HG02943 (cell line): ENCODE measurements around the gene ZFP1.
"Not testable (repeated sequence)": the region's sequence is repeated elsewhere in the genome, so short reads cannot be mapped to it uniquely, and the experiment has no call there.

ENCODE experiments used
- ATAC-seq: cut with Tn5 transposase; IDR thresholded peaks from one replicate; pipeline ENCODE4 v1.9.1; 2021; ENCODE audit warnings: mild to moderate bottlenecking, low read depth, moderate library complexity; ENCODE audit not compliant: unreplicated experiment

The ZFP1 gene

DNA sequence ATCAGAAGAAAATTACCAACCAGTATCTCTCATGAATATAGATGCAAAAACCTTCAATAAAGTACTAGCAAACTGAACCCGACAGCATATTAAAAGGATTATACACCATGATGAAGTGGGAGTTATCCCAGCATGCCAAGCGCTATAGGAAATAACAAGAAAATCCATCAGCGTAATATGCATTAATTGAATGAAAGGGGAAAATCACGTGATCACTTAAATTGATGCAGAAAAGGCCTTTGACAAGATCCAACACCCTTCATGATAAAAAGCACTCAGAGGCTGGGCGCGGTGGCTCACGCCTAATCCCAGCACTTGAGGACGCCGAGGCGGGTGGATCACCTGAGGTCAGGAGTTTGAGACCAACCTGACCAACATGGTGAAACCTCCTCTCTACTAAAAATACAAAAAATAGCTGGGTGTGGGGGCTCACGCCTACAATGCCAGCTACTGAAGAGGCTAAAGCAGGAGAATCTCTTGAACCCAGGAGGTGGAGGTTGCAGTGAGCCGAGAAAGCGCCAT is 53.8 kb downstream of the ZFP1 start:
- ATAC-seq, result no peak

- no peak for ATAC-seq
Observed at GRCh38 chr16:75203096-75203495, 54.8 kb downstream of the ZFP1 start.

DNA sequence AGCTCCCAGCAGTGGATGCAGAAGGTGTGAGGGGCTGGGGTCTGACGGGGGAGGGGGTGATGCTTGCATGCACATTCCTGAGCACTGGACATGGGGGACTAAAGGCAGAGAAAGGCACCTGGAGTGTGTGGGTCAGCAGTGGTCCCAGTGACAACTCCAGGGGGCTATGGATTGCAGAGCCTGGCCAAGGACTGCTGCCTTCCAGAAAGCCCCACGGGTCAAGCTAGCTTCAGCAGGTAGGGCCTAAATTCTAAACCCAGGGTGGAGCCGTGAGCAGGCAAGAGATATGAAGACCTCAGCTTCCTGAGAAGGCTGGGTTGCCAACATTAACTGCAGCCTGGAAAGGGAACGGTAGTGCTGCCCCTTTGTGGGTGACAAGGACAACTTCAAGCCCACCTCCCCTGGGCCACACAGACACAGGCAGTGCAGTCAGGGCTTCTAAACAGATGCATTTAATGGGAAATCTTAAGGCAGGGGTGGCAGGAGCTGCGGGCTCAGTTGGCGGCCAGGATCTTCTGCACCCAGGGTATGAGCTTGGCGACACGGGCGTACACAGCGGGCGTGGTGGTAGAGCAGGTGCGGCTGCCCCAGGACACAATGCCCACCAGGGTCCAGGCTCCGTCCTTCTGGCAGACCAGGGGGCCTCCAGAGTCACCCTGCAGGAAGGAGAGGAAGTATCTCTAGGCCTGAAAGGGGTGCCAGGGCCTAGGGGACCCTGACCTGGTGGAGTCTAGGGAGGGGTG is 55.5 kb downstream of the ZFP1 start:
- no peak for ATAC-seq

DNA sequence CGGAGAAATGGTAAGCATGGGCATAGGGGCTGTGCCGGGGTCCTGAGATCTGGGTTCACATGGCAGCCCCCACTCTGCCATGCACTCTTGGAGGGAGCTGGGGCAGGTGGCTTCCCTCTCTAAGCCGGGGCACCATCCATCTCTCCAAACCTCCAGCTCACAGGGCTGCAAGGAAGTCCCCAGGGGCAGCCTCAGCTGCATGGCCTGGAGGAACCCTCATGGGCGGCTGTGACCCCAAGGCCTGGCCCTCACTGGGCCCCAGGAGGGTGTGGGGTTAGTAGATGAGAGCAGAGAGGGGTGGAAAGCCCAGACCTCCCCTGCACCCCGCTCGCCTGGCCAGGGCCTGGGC is 56.1 kb downstream of the ZFP1 start:
- no peak for ATAC-seq

DNA sequence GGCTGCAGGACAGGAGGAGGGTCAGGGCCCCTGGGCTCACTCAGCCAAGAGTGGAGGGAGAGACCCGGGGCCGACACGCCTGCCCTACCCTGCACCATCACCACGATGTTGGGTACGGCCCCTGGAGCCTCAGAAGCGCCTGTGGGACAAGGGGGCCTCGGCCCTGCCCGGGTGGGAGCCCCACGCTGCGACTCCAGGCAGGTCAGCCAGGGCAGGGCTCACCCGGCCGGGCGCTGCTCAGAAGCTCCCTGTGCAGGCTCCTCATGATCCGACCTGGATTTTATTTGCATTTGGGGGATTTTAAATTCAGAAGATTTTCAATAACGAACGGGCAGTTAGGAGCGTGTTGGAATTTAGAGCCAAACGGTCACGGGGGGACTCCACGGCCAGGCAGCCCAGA is 56.6 kb downstream of the ZFP1 start:
- ATAC-seq, result not testable (repeated sequence)

DNA sequence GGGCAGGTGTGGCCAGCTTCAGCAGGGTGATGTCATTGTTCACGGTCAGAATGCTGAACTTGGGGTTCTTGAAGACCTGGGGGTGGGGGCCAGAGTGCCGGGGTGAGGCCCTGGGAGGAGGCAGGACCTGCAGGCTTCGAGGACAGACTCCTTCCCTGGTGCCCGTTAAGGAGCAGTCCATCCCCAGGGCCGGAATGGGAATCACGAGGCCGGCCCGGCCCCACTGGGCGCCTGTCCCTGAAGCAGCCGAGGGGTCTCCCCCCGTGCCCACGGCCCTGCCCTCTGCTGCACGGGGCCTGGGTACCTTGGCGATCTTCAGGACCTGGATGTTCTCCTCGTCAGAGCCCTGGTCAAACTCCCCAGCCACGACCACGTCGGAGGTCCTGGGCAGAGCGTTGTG is 57.1 kb downstream of the ZFP1 start:
- not testable (repeated sequence) for ATAC-seq

DNA sequence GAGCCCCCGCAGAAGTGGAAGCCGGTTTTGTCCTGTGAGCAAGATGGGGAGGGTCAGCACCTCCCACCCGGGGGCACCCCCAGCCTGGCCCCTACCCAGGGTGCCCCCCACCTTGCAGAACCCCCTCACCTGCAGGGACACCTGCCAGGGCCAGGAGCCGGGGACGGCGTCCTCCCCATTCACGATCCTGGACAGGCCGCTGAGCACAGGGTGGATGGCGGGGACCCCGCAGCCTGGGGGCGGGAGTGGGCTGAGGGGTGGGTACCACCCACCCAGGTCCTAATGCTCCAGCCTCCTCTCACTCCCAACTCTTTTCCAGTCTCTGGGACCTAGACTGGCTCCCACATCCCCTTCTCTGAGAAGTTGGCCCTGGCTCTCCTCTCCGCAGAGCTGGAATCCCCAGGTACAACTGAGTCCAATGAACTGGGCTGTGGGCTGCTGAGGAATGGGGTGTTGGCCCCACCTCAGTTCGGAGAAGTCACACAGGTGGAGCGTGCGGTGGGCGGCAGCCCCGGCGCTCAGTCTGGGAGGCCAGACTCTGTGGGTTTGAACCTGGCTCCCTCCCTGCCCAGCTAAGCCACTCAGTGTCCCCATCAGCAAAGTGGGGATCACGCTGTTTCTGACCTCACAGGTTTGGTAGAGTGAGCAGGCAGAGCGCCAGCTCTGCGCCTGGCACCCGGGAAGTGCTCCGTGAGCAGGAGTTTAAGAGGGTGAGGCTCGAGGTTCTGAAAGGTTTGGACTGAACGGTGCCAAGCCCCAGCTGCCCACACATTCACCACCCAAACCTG is 57.8 kb downstream of the ZFP1 start:
- not testable (repeated sequence) for ATAC-seq

GRCh38 chr16:75206749-75207451 is 58.6 kb downstream of the ZFP1 start, which contains the start of gene CTRB2:
TSS of gene CTRB2 (minus strand) at chr16:75207161. CDS start at chr16:75207141, 20 bp downstream.
- no peak for ATAC-seq

GRCh38 chr16:75207831-75208230 is 59.5 kb downstream of the ZFP1 start:
- no peak for ATAC-seq

- no peak for ATAC-seq
Observed at GRCh38 chr16:75208242-75208825, 60.0 kb downstream of the ZFP1 start.

DNA sequence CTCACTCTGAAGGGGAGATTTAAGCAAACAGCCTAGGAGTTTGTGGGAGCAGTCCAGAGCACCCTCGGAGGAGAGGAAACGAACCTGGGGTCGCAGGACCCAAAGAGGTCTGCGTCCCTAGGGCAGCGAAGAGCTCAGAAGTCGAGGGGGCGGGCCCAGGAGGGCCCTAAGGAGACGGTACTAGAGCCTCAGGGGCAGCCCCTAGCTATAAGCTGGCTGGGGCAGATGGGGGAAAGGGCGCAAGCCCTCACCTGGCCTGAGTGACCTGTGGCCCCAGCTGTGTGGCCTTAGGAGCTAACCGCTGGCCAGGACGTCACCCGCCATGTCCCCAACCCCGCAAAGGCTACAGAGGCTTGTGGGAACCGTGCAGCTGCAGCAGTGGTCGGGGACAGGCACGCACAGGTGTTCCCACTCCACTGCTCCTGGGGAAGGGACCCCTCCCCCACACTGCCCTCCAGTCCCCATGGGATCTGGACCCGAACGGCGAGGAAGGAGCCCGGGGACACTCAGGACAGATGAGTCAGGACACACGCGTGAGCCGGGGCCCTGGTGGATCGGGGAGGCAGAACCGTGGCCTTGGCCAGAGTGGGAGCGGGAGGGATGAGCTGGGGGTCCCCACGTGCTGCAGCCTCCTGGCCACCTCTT is 60.7 kb downstream of the ZFP1 start:
- no peak for ATAC-seq

GRCh38 chr16:75209514-75209913 is 61.2 kb downstream of the ZFP1 start:
- ATAC-seq, result not testable (repeated sequence)

DNA sequence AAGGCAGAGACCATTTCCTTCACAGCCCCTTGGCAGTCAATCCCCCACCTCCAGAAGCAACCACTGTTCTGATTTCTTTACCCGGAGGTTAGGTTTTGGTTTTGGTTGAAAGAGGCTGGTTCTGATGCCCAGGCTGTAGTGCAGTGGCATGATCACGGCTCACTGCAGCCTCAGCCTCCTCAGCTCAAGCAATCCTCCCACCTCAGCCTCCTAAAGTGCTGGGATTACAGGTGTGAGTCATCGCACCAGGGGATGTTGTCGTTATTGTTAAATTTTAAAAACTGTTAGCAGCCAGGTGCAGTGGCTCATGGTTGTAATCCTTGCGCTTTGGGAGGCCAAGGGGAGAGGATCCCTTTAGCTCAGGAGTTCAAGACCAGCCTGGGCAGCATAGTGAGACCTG is 61.6 kb downstream of the ZFP1 start:
- no peak for ATAC-seq

GRCh38 chr16:75211286-75211685 is 63.0 kb downstream of the ZFP1 start:
- ATAC-seq, result not testable (repeated sequence)

DNA sequence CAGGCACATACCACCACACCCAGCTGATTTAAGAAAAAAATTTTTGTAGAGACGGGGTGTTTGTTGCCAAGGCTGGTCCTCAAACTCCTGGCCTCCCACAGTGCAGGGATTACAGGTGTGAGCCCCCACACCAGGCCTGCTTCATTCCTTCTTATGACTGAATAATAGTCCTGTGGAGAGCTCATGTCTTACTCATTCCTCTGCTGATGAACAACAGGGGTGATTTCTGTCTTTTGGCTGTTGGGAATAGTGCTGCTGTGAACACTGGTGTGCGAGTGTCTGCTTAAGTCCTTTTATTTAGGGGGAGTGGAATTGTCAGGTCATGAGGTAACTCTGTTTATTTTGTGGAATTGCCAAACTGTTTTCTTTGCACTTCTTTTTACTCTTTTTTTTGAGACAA is 67.8 kb downstream of the ZFP1 start:
- ATAC-seq, result no peak

GRCh38 chr16:75216576-75216975 is 68.3 kb downstream of the ZFP1 start:
- no peak for ATAC-seq

DNA sequence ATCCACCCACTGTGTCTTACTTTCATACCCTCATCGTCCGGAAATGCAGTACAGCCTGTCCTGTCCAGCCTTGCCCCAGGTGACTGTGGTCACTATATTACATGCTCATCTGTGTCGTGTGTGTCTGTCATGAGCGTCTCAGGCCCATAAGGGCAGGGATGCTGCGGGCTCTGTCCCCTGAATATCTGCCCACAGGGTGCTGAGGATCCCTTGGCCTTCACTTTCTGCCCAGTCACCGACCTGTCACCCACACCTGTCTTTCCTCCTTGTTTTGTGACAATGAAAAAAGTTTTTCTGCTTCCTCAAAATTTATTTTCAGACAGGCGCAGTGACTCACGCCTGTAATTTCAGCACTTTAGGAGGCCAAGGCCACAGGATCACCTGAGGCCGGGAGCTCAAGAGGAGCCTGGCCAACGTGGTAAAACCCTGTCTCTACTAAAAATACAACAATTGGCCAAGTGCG is 69.1 kb downstream of the ZFP1 start:
- ATAC-seq, result no peak

DNA sequence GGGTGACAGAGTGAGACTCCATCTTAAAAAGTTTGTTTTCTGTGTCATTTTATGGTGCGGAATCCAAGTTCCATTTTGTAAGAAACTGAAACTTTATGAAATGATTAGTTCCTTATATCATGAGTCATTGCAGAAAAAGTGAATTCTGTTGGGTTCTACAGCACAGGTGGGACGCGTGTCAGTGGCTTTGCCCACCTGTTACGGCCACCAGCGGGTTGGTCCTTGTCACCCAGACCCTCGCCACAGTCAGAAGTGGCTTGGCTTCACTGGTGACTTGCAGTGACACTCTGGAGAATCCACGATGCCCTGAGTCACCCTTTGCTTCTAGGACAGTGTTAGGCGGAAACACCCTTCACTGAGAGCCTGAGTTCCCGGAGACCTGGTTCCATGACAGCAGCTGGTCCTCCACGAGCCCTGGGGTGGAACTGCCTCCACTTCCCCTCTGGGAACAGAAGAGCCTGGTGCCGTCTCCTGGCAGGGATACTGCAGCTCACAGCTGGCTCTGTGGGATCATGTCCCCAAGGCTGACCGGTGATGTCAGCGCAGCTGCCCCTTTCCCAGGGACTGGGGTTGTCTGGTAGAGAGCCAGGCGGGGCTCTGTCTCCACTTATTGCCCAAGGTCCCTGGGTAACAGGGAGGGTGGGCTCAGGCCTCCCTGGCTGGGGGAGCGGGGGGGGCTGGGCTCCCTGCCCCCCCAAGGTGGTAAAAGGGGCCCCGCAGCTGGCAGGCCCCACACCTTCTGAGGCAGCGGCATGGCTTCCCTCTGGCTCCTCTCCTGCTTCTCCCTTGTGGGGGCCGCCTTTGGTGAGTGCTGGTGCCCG is 70.1 kb downstream of the ZFP1 start, which contains the start of gene CTRB1:
CTRB1 (plus strand) TSS at position 733 of the 821 bp plus-strand sequence; CDS start at position 753, 20 bp downstream.
- ATAC-seq, result no peak

GRCh38 chr16:75219088-75219487 is 70.8 kb downstream of the ZFP1 start:
- no peak for ATAC-seq
